Fibroblast of lung (primary cell): ENCODE data around the gene ZACN. TPM values are rescaled to one million over a fixed set of nuclear protein-coding genes. Genes with fewer than 3 reads are reported as not detected.
"Not testable (repeated sequence)": the region's sequence is repeated elsewhere in the genome, so short reads cannot be mapped to it uniquely, and the experiment has no call there.

Source experiments
- DNase-seq, 2 donors: peaks; one replicate each; pipeline versions ENCODE4 v3.0.0 to v3.0.0-alpha.2; 2010; ENCODE audit warnings: low read depth in 2 of 2
- H2AFZ ChIP-seq: 2 replicates; pipeline ENCODE4 v1.5.1; 2012; ENCODE audit warnings: low read length, control low read depth, inconsistent platforms
- H3K27ac ChIP-seq: 2 replicates; pipeline ENCODE4 v1.5.1; 2011; ENCODE audit warnings: low read length, control low read depth; ENCODE audit not compliant: insufficient read depth
- H3K27me3 ChIP-seq: 2 replicates; pipeline ENCODE4 v1.5.1; 2011; ENCODE audit warnings: mild to moderate bottlenecking, low read length; ENCODE audit not compliant: control insufficient read depth, insufficient read depth
- H3K36me3 ChIP-seq: 2 replicates; pipeline ENCODE4 v1.5.1; 2011; ENCODE audit warnings: low read length; ENCODE audit not compliant: control insufficient read depth, insufficient read depth
- H3K4me1 ChIP-seq: 2 replicates; pipeline ENCODE4 v1.5.1; 2011; ENCODE audit warnings: low read length; ENCODE audit not compliant: control insufficient read depth, insufficient read depth; ENCODE audit errors: extremely low read depth
- H3K4me2 ChIP-seq: 2 replicates; pipeline ENCODE4 v1.5.1; 2011; ENCODE audit warnings: low read length, control low read depth; ENCODE audit not compliant: insufficient read depth; ENCODE audit errors: extremely low read depth
- H3K4me3 ChIP-seq, 4 experiments: fragments of 200-600 bp in 1 of 4; sonication (generic) in 1 of 4; replicated peaks in 1 of 4; 2 replicates each; pipeline ENCODE4 v1.5.1; 2011 to 2016; ENCODE audit warnings: low read length in 4 of 4, low read depth in 3 of 4, mild to moderate bottlenecking in 3 of 4, control low read depth in 2 of 4, inconsistent platforms in 1 of 4, mixed read lengths in 1 of 4; ENCODE audit not compliant: insufficient read depth in 1 of 4; ENCODE audit errors: control extremely low read depth in 1 of 4
- H3K79me2 ChIP-seq: 2 replicates; pipeline ENCODE4 v1.5.1; 2012; ENCODE audit warnings: mild to moderate bottlenecking, low read length, inconsistent platforms; ENCODE audit not compliant: control insufficient read depth, insufficient read depth
- H3K9ac ChIP-seq: 2 replicates; pipeline ENCODE4 v1.5.1; 2011; ENCODE audit warnings: mild to moderate bottlenecking, low read length, control low read depth; ENCODE audit not compliant: insufficient read depth
- H3K9me3 ChIP-seq: 2 replicates; pipeline ENCODE4 v1.5.1; 2012; ENCODE audit warnings: low read depth, low read length; ENCODE audit not compliant: control insufficient read depth, insufficient read depth
- H4K20me1 ChIP-seq: 2 replicates; pipeline ENCODE4 v1.5.1; 2011; ENCODE audit warnings: low read length; ENCODE audit not compliant: control insufficient read depth, insufficient read depth; ENCODE audit errors: extremely low read depth
- EZH2 ChIP-seq: IDR thresholded peaks from 2 replicates; pipeline ENCODE4 v1.5.1; 2012; ENCODE audit warnings: low read length, control low read depth, mild to moderate bottlenecking; ENCODE audit errors: missing control alignments
- polyA plus RNA-seq, 2 donors: library from polyadenylated mRNA; depleted of rRNA in 1 of 2; stranded (reverse) in 1 of 2; unstranded in 1 of 2; fragments of >200 nt; gene quantifications; 2 replicates each; pipeline ENCODE4 v1.2.1, GENCODE V29; 2011 to 2012; ENCODE audit warnings: missing spikeins in 1 of 2
- total RNA-seq: library from RNA; depleted of rRNA; stranded (reverse); fragments of >200 nt; gene quantifications from 2 replicates; pipeline ENCODE4 v1.2.1, GENCODE V29; 2014
- TF ChIP-seq, protein P1 (sequence below), 2 donors: IDR thresholded peaks in 1 of 2; conservative IDR thresholded peaks in 1 of 2; 1 replicate in 1 of 2; 2 replicates in 1 of 2; pipeline ENCODE4 v1.5.1; 2011 to 2012; ENCODE audit warnings: low read length in 2 of 2, control low read depth in 1 of 2, inconsistent platforms in 1 of 2, low read depth in 1 of 2, mild to moderate bottlenecking in 1 of 2

ZACN gene
- total and polyA plus RNA-seq, 2 donors (not counting 1 experiment from before 2014, with no cell fraction given) = not detected

DNA sequence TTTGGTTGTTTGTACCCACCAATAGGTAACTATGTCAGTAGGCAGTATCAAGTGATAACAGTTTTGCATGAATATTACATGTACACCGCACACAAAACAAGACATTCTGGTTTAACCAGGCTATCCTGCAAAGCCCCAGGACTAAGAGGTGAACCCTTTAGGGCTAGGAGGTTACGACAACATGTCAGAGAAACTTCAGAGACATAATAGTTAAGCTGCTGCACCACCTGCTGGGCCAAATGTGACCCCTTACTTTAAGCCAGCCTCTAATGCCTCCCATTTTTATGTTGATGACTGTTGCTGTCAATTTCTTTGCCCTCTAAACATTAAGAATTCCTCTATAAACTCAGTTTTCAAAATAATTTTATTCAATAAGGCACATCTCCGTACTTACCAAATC is 22.1 kb upstream of the ZACN start:
- no peak overlapping the region for H3K4me3 ChIP-seq
- H3K79me2 ChIP-seq = no peaks in the 10 kb centered on the region
- peaks cover 2% of the 10 kb centered on the region for H3K4me1 ChIP-seq
- no peaks in the 10 kb centered on the region for H3K27me3 ChIP-seq
- no peaks in the 10 kb centered on the region for H4K20me1 ChIP-seq
- H3K27ac ChIP-seq = no peak overlapping the region
- no peak for TF ChIP-seq EZH2
- TF ChIP-seq, protein P1, sequence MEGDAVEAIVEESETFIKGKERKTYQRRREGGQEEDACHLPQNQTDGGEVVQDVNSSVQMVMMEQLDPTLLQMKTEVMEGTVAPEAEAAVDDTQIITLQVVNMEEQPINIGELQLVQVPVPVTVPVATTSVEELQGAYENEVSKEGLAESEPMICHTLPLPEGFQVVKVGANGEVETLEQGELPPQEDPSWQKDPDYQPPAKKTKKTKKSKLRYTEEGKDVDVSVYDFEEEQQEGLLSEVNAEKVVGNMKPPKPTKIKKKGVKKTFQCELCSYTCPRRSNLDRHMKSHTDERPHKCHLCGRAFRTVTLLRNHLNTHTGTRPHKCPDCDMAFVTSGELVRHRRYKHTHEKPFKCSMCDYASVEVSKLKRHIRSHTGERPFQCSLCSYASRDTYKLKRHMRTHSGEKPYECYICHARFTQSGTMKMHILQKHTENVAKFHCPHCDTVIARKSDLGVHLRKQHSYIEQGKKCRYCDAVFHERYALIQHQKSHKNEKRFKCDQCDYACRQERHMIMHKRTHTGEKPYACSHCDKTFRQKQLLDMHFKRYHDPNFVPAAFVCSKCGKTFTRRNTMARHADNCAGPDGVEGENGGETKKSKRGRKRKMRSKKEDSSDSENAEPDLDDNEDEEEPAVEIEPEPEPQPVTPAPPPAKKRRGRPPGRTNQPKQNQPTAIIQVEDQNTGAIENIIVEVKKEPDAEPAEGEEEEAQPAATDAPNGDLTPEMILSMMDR (conservative IDR thresholded peaks at IDR 0.05 in 1 of 2, IDR thresholded peaks at IDR 0.05 in 1 of 2; ENCODE audit: low read depth in 1 of 2, low read length in 2 of 2) = no peak
- no peaks in the 10 kb centered on the region for H3K9me3 ChIP-seq
- no peak overlapping the region for H3K4me2 ChIP-seq
- DNase-seq = no peak
- peaks cover 11% of the 10 kb centered on the region for H3K36me3 ChIP-seq
- H3K9ac ChIP-seq = no peak overlapping the region
- no peak overlapping the region for H2AFZ ChIP-seq

DNA sequence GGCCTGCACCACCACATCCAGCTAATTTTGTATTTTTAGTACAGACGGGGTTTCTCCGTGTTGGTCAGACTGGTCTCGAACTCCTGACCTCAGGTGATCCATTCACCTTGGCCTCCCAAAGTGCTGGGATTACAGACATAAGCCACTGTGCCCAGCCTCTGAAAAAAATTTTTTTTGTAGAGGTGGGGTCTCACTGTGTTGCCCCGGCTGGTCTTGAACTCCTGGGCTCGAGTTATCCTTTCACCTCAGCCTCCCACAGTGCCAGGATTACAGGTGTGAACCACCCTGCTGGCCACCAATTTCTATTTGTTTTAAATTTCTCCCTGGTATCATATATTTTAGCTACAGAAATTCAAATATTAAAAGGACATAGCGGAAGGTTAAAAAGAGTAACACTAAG is 20.7 kb upstream of the ZACN start:
- not testable (repeated sequence) for H3K79me2 ChIP-seq, H3K4me3 ChIP-seq, H2AFZ ChIP-seq, H3K9me3 ChIP-seq, H4K20me1 ChIP-seq, H3K9ac ChIP-seq, H3K27ac ChIP-seq, H3K4me2 ChIP-seq, DNase-seq, H3K4me1 ChIP-seq, H3K27me3 ChIP-seq
- peaks cover 11% of the 10 kb centered on the region for H3K36me3 ChIP-seq

DNA sequence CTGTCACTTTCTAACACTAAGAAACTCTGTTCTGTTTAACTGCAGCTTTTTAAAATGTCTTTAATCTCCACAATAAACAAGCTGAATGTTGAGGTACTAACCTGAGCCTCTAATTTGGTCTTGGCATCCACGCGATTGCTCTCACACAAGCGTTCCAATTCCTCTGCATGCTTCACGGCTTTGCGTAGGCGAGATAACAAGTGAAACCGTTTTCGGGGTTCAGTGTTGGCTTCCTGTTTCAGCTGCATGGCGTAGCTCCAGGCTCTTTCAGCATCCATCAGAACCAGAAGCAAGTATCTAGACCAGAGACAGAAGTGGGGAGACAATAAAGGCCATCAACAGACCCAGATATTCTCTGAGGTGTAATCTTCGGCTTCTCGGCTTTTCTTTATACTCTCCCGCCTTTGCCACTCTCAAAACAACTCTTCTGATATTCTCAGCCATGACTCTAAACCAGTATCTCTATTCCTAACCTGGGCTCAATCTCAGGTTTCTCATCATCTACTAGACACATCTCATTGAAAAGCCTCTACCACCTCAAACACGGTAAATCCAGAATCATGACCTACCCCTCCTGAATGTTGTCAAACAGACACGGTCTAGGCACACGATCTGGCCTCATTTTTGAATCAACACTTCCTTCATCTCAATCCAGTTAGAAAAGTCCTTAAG is 15.0 kb upstream of the ZACN start:
- H3K4me2 ChIP-seq = no peak overlapping the region
- H2AFZ ChIP-seq = no peak overlapping the region
- no peaks in the 10 kb centered on the region for H4K20me1 ChIP-seq
- no peak for TF ChIP-seq EZH2
- TF ChIP-seq, protein P1 (conservative IDR thresholded peaks at IDR 0.05 in 1 of 2, IDR thresholded peaks at IDR 0.05 in 1 of 2; ENCODE audit: low read depth in 1 of 2, low read length in 2 of 2) = no peak
- no peak overlapping the region for H3K9ac ChIP-seq
- no peak overlapping the region for H3K27ac ChIP-seq
- H3K27me3 ChIP-seq = no peaks in the 10 kb centered on the region
- H3K36me3 ChIP-seq = peaks cover 15% of the 10 kb centered on the region
- no peaks in the 10 kb centered on the region for H3K9me3 ChIP-seq
- no peak overlapping the region for H3K4me3 ChIP-seq
- no peak for DNase-seq
- no peaks in the 10 kb centered on the region for H3K4me1 ChIP-seq
- peaks cover 4% of the 10 kb centered on the region for H3K79me2 ChIP-seq
